MM.1S (cell line): ENCODE data around the gene SEPSECS.

Source experiments
- DNase-seq: peaks from one replicate; pipeline ENCODE4 v3.0.0-alpha.2; 2015
- H2AFZ ChIP-seq: fragments of 300-600 bp; sonication (generic); 2 replicates; pipeline ENCODE4 v1.6.0; 2016; ENCODE audit warnings: antibody characterized with exemption, low read length
- H3F3A ChIP-seq: fragments of 300-600 bp; sonication (generic); 2 replicates; pipeline ENCODE4 v1.6.1; 2016; ENCODE audit warnings: mild to moderate bottlenecking, antibody characterized with exemption, low read length, moderate library complexity, mixed read lengths; ENCODE audit not compliant: insufficient read depth
- H3K27ac ChIP-seq: fragments of 300-600 bp; sonication (generic); 2 replicates; pipeline ENCODE4 v1.5.1; 2016; ENCODE audit warnings: mild to moderate bottlenecking, low read length
- H3K27me3 ChIP-seq: fragments of 300-600 bp; sonication (generic); replicated peaks from 2 replicates; pipeline ENCODE4 v1.6.0; 2016; ENCODE audit warnings: low read length; ENCODE audit not compliant: insufficient read depth
- H3K36me3 ChIP-seq: fragments of 300-600 bp; sonication (generic); replicated peaks from 2 replicates; pipeline ENCODE4 v1.6.1; 2016; ENCODE audit warnings: mild to moderate bottlenecking, low read length, mixed read lengths; ENCODE audit not compliant: insufficient read depth
- H3K4me1 ChIP-seq: fragments of 300-600 bp; sonication (generic); 2 replicates; pipeline ENCODE4 v1.6.1; 2016; ENCODE audit warnings: low read length, mixed read lengths
- H3K4me2 ChIP-seq: fragments of 300-600 bp; sonication (generic); 2 replicates; pipeline ENCODE4 v1.6.0; 2016; ENCODE audit warnings: low read depth, low read length
- H3K4me3 ChIP-seq: fragments of 300-600 bp; sonication (generic); 2 replicates; pipeline ENCODE4 v1.5.1; 2016; ENCODE audit warnings: low read length, mixed read lengths
- H3K79me2 ChIP-seq: fragments of 300-600 bp; sonication (generic); 2 replicates; pipeline ENCODE4 v1.6.1; 2016; ENCODE audit warnings: mixed run types, low read length, mixed read lengths
- H3K9ac ChIP-seq: fragments of 300-600 bp; sonication (generic); 2 replicates; pipeline ENCODE4 v1.6.1; 2016; ENCODE audit warnings: low read length, mixed read lengths
- H3K9me2 ChIP-seq: fragments of 300-600 bp; sonication (generic); replicated peaks from 2 replicates; pipeline ENCODE4 v1.6.1; 2016; ENCODE audit warnings: mild to moderate bottlenecking, low read length, mixed read lengths; ENCODE audit not compliant: insufficient read depth
- H3K9me3 ChIP-seq: fragments of 300-600 bp; sonication (generic); replicated peaks from 2 replicates; pipeline ENCODE4 v1.6.1; 2016; ENCODE audit warnings: mild to moderate bottlenecking, low read length, mixed read lengths; ENCODE audit not compliant: insufficient read depth
- H4K20me1 ChIP-seq: fragments of 300-600 bp; sonication (generic); 2 replicates; pipeline ENCODE4 v1.6.1; 2016; ENCODE audit warnings: mild to moderate bottlenecking, low read length, moderate library complexity, mixed read lengths; ENCODE audit not compliant: insufficient read depth
- CTCF ChIP-seq: fragments of 300-600 bp; sonication (generic); IDR thresholded peaks from 2 replicates; pipeline ENCODE4 v1.5.1; 2016; ENCODE audit warnings: antibody characterized with exemption, low read length, mixed read lengths
- EZH2 ChIP-seq: fragments of 300-600 bp; sonication (generic); optimal IDR thresholded peaks from 2 replicates; pipeline ENCODE3; 2017; ENCODE audit warnings: low read depth, mild to moderate bottlenecking, antibody characterized with exemption, low read length, mixed read lengths
- EZH2phosphoT487 ChIP-seq: fragments of 300-600 bp; sonication (generic); IDR thresholded peaks from 2 replicates; pipeline ENCODE4 v1.6.1; 2018; ENCODE audit warnings: antibody characterized with exemption, low read length

Gene SEPSECS

GRCh38 chr4:25155947-25156346 is 4.3 kb downstream of the SEPSECS start:
- Histone ChIP-seq H3K4me2 (no peak overlapping the region), H3K79me2 (peaks cover 4% of the 10 kb centered on the region; the same call in 1 of the 2 replicates), H3K4me3 (no peak overlapping the region), H3K9me3 (no peaks in the 10 kb centered on the region), H3K36me3 (no peaks in the 10 kb centered on the region; the same call in 1 of the 2 replicates), H2AFZ (no peak overlapping the region), H3K9ac (no peak overlapping the region), H3K9me2 (no peaks in the 10 kb centered on the region), H4K20me1 (no peaks in the 10 kb centered on the region), H3F3A (peaks cover 14% of the 10 kb centered on the region), H3K4me1 (no peaks in the 10 kb centered on the region), H3K27me3 (no peaks in the 10 kb centered on the region), H3K27ac (no peak overlapping the region)
- DNase-seq = no peak
- no peak for TF ChIP-seq EZH2phosphoT487
- TF ChIP-seq CTCF = no peak
- TF ChIP-seq EZH2 = no peak

GRCh38 chr4:25154594-25155265 is 5.5 kb downstream of the SEPSECS start:
- Histone ChIP-seq H3K79me2 (peaks cover 4% of the 10 kb centered on the region; the same call in 1 of the 2 replicates), H3K4me2 (no peak overlapping the region), H3K27me3 (no peaks in the 10 kb centered on the region), H3F3A (peaks cover 3% of the 10 kb centered on the region), H3K4me1 (no peaks in the 10 kb centered on the region), H3K9me2 (no peaks in the 10 kb centered on the region), H3K9ac (no peak overlapping the region), H3K4me3 (no peak overlapping the region), H3K9me3 (no peaks in the 10 kb centered on the region), H2AFZ (no peak overlapping the region), H4K20me1 (no peaks in the 10 kb centered on the region), H3K36me3 (no peaks in the 10 kb centered on the region; the same call in 1 of the 2 replicates), H3K27ac (no peak overlapping the region)
- DNase-seq = no peak
- TF ChIP-seq CTCF (no peak), EZH2phosphoT487 (no peak), EZH2 (no peak)

- Histone ChIP-seq H3K27me3 (no peaks in the 10 kb centered on the region), H3K79me2 (no peaks in the 10 kb centered on the region), H3K36me3 (no peaks in the 10 kb centered on the region), H3K4me1 (no peaks in the 10 kb centered on the region), H3K4me3 (no peak overlapping the region), H3K9me2 (no peaks in the 10 kb centered on the region), H4K20me1 (no peaks in the 10 kb centered on the region), H3K9me3 (no peaks in the 10 kb centered on the region), H3K9ac (no peak overlapping the region), H2AFZ (no peak overlapping the region), H3K27ac (no peak overlapping the region), H3K4me2 (no peak overlapping the region), H3F3A (no peaks in the 10 kb centered on the region)
- TF ChIP-seq EZH2phosphoT487 (no peak), CTCF (no peak), EZH2 (no peak)
- no peak for DNase-seq
Measured at GRCh38 chr4:25146076-25146475, 14.2 kb downstream of the SEPSECS start.
